Motor neuron (in vitro differentiated cells): ENCODE measurements around the gene EHMT2. TPM values are rescaled to one million over a fixed set of nuclear protein-coding genes. Genes with fewer than 3 reads are reported as not detected.
A peak's percentile ranks its signal among the peaks of the same experiment; 100 is the strongest.
"Not testable (repeated sequence)": the region's sequence is repeated elsewhere in the genome, so short reads cannot be mapped to it uniquely, and the experiment has no call there.

Source experiments
- ATAC-seq, 8 experiments: fragments of 200-7000 bp; cut with Tn5 transposase; replicated peaks in 6 of 8; 2 replicates each; pipeline ENCODE4 v1.8.0; 2021; ENCODE audit warnings: mild to moderate bottlenecking in 8 of 8, moderate library complexity in 8 of 8
- H3K27ac ChIP-seq, 2 donors: fragments of 250-450 bp; sonication (Bioruptor Pico); 2 replicates each; pipeline ENCODE4 v1.9.0; 2021; ENCODE audit warnings: antibody characterized with exemption in 2 of 2, mild to moderate bottlenecking in 2 of 2, moderate library complexity in 1 of 2
- H3K4me1 ChIP-seq, 2 donors: fragments of 250-450 bp; sonication (Bioruptor Pico); replicated peaks in 1 of 2; 2 replicates each; pipeline ENCODE4 v1.6.1; 2021; ENCODE audit warnings: antibody characterized with exemption in 2 of 2, mild to moderate bottlenecking in 2 of 2, moderate library complexity in 1 of 2
- H3K4me3 ChIP-seq, 5 donors: fragments of 250-450 bp; sonication (Bioruptor Pico); 2 replicates each; pipeline ENCODE4 v1.9.0; 2021; ENCODE audit warnings: antibody characterized with exemption in 5 of 5, mild to moderate bottlenecking in 5 of 5, moderate library complexity in 4 of 5
- WGBS, 10 experiments: fragments of 450-650 bp; shearing (Covaris generic); methylation state at CpG; one replicate each; pipeline ENCODE4 v1.0.0; 2022; 5-methylcytosine and 5-hydroxymethylcytosine counted together
- in situ Hi-C, 9 experiments: fragments of 400-800 bp; cut with MboI; loops; one replicate each; pipeline ENCODE4 v1.15.0; 2021; ENCODE audit warnings: low sequenced_read_pairs in 9 of 9, low pct_unique_long_range_greater_than_20kb in 2 of 9; ENCODE audit not compliant: unreplicated experiment in 9 of 9
- total RNA-seq, 8 experiments: library from RNA; unstranded; fragments of 300-600 nt; gene quantifications; 2 replicates each; pipeline versions ENCODE4 v1.2.3 to v1.2.4, GENCODE V29; 2022

Gene EHMT2
- total RNA-seq, 8 experiments from 2014 or later, result 19.9 to 112 (median 60.3) TPM

DNA sequence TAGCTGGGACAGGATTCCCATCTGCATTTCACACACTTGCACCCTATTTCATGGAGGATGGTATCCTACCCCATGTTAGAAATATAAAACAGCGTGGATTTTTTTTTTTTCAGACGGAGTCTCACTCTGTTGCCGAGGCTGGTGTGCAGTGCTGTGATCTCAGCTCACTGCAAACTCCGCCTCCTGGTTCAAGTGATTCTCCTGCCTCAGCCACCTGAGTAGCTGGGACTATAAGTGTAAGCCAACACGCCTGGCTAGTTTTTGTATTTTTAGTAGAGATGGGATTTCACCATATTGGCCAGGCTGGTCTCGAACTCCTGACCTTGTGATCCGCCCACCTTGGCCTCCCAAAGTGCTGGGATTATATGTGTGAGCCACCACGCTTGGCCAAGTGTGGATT, 39.7 kb downstream of the EHMT2 start:
- WGBS, 10 experiments, result 82 to 100% (median 94%) methylated on average over 2 to 8 of the region's 8 CpGs; no CpG with 5 or more reads in 2 of the 10 experiments
- H3K4me3 ChIP-seq, H3K27ac ChIP-seq, ATAC-seq, H3K4me1 ChIP-seq, in situ Hi-C loops: not testable (repeated sequence)

GRCh38 chr6:31851980-31852718, 45.3 kb downstream of the EHMT2 start:
- ATAC-seq, result peak in 6 of 8 experiments; percentile 12 to 46 (median 32)
- H3K27ac ChIP-seq, in situ Hi-C loops, H3K4me1 ChIP-seq, H3K4me3 ChIP-seq: not testable (repeated sequence)
- 40 to 100% (median 80%) methylated on average over 1 to 11 of the region's 35 CpGs; no CpG with 5 or more reads in 5 of the 10 experiments for WGBS, 10 experiments

- Histone ChIP-seq H3K27ac (no peak overlapping the region), H3K4me1 (no peaks in the 10 kb centered on the region), H3K4me3 (no peak overlapping the region)
- WGBS, 10 experiments, result 20 to 93% (median 56%) methylated on average over 1 to 2 of the region's 2 CpGs; no CpG with 5 or more reads in 2 of the 10 experiments
- in situ Hi-C loops, result no loop called here
- ATAC-seq, result peak in 6 of 8 experiments; percentile 7 to 50 (median 24)
Observed at GRCh38 chr6:31851485-31851832, 46.0 kb downstream of the EHMT2 start.

GRCh38 chr6:31850765-31851484, 46.6 kb downstream of the EHMT2 start:
- in situ Hi-C loops, result no loop called here
- Histone ChIP-seq H3K4me3 (no peak overlapping the region), H3K4me1 (no peaks in the 10 kb centered on the region), H3K27ac (no peak overlapping the region)
- peak in 1 of 8 experiments; percentile 6 for ATAC-seq
- WGBS, 10 experiments, result 75 to 100% (median 100%) methylated on average over 1 to 2 of the region's 2 CpGs; no CpG with 5 or more reads in 5 of the 10 experiments

GRCh38 chr6:31847276-31847978, 50.1 kb downstream of the EHMT2 start:
- 88 to 100% (median 90%) methylated on average over 1 to 2 of the region's 2 CpGs; no CpG with 5 or more reads in 5 of the 10 experiments for WGBS, 10 experiments
- H3K27ac ChIP-seq, result no peak overlapping the region
- H3K4me1 ChIP-seq, result no peaks in the 10 kb centered on the region
- no peak for ATAC-seq
- H3K4me3 ChIP-seq, result no peak overlapping the region
- in situ Hi-C loops, result loop anchor here in 1 of 9 experiments (25.0 kb wide), 1 partner anchor 185 kb away; the partner anchor contains the start of genes APOM, BAG6, C6orf47 and CSNK2B

GRCh38 chr6:31844507-31844906, 53.0 kb downstream of the EHMT2 start:
- ATAC-seq, result peak in 1 of 8 experiments; percentile 6
- 70 to 100% (median 100%) methylated on average over 1 to 3 of the region's 3 CpGs; no CpG with 5 or more reads in 5 of the 10 experiments for WGBS, 10 experiments
- H3K27ac ChIP-seq, result no peak overlapping the region

DNA sequence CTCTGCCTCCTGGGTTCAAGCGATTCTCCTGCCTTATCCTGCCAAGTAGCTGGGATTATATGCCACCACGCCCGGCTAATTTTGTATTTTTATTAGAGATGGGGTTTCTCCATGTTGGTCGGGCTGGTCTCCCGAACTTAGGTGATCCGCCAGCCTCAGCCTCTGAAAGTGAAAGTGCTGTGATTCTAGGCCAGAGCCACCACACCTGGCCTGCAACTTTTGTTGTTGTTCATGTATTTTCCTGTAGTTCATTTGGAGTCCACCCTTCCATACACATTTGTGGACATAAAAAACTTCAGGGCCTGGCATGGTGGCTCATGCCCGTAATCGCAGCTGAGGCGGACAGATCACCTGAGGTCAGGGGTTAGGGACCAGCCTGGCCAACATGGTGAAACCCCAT, 55.4 kb downstream of the EHMT2 start:
- in situ Hi-C loops, result loop anchor here in 1 of 9 experiments (25.0 kb wide), 1 partner anchor 180 kb away; the partner anchor contains the start of genes APOM, BAG6, C6orf47 and CSNK2B
- no peak for ATAC-seq
- peaks cover 6 to 13% of the 10 kb centered on the region in 2 donors for H3K4me1 ChIP-seq
- no peak overlapping the region for H3K4me3 ChIP-seq
- WGBS, 10 experiments, result 80 to 100% (median 98%) methylated on average over 1 to 8 of the region's 9 CpGs; no CpG with 5 or more reads in 3 of the 10 experiments
- H3K27ac ChIP-seq, result no peak overlapping the region

More at GRCh38 chr6:31844507-31844906, 53.0 kb downstream of the EHMT2 start:
- Histone ChIP-seq H3K4me3 (no peak overlapping the region), H3K4me1 (no peaks in the 10 kb centered on the region)
- in situ Hi-C loops, result loop anchor here in 1 of 9 experiments (25.0 kb wide), 1 partner anchor 182 kb away; the partner anchor contains the start of genes APOM, BAG6, C6orf47 and CSNK2B

- WGBS, 10 experiments, result 73 to 100% (median 90%) methylated on average over 1 to 8 of the region's 8 CpGs; no CpG with 5 or more reads in 1 of the 10 experiments
- in situ Hi-C loops, result loop anchor here in 1 of 9 experiments (25.0 kb wide), 1 partner anchor 177 kb away; the partner anchor contains the start of genes APOM, BAG6, C6orf47 and CSNK2B
- H3K4me1 ChIP-seq, result peaks cover 17 to 25% of the 10 kb centered on the region in 2 donors
- H3K27ac ChIP-seq, ATAC-seq, H3K4me3 ChIP-seq: not testable (repeated sequence)
Observed at GRCh38 chr6:31839779-31840126, 57.7 kb downstream of the EHMT2 start.

GRCh38 chr6:31838968-31839367, 58.5 kb downstream of the EHMT2 start:
- Histone ChIP-seq H3K4me1 (peaks cover 20 to 25% of the 10 kb centered on the region in 2 donors), H3K27ac (no peak overlapping the region), H3K4me3 (no peak overlapping the region)
- in situ Hi-C loops, result loop anchor here in 1 of 9 experiments (25.0 kb wide), 1 partner anchor 177 kb away; the partner anchor contains the start of genes APOM, BAG6, C6orf47 and CSNK2B
- WGBS, 10 experiments, result 67 to 100% (median 100%) methylated on average over 1 of the region's 3 CpGs; no CpG with 5 or more reads in 5 of the 10 experiments
- ATAC-seq, result no peak

DNA sequence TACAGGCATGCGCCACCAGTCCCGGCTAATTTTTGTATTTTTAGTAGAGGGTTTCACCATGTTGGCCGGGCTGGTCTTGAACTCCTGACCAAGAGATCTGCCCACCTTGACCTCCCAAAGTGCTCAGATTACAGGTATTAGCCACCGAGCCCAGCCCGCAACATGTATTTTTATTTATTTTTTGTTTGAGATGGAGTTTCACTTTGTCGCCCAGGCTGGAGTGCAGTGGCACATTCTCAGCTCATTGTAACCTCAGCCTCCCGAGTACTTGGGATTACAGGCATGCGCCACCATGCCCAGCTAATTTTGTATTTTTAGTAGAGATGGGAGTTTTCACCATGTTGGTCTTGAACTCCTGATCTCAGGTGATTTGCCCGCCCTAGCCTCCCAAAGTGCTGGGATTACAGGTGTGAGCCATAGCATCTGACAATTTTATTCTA, 59.4 kb downstream of the EHMT2 start:
- H3K27ac ChIP-seq, result not testable (repeated sequence)

GRCh38 chr6:31837369-31838113, 60.0 kb downstream of the EHMT2 start:
- no peak overlapping the region for H3K27ac ChIP-seq
- 0 to 80% (median 53%) methylated on average over 1 of the region's 1 CpG; no CpG with 5 or more reads in 6 of the 10 experiments for WGBS, 10 experiments
- H3K4me3 ChIP-seq, result peak overlapping the region in 1 of 5 donors; percentile 3
- H3K4me1 ChIP-seq, result peaks cover 23 to 25% of the 10 kb centered on the region in 2 donors
- in situ Hi-C loops, result loop anchor here in 1 of 9 experiments (25.0 kb wide), 1 partner anchor 175 kb away; the partner anchor contains the start of genes APOM, BAG6, C6orf47 and CSNK2B
- no peak for ATAC-seq

More for the DNA sequence above, 59.4 kb downstream of the EHMT2 start:
- peaks cover 23 to 25% of the 10 kb centered on the region in 2 donors for H3K4me1 ChIP-seq
- 62 to 100% (median 94%) methylated on average over 1 to 6 of the region's 9 CpGs; no CpG with 5 or more reads in 2 of the 10 experiments for WGBS, 10 experiments
- in situ Hi-C loops, result loop anchor here in 1 of 9 experiments (25.0 kb wide), 1 partner anchor 176 kb away; the partner anchor contains the start of genes APOM, BAG6, C6orf47 and CSNK2B
- ATAC-seq, H3K4me3 ChIP-seq: not testable (repeated sequence)
